Measurements from ENCODE around the gene OR8K1. TPM values are rescaled to one million over a fixed set of nuclear protein-coding genes. Genes with fewer than 3 reads are reported as not detected.

The OR8K1 gene
- total RNA-seq, 2 experiments from 2014 or later = not detected

DNA sequence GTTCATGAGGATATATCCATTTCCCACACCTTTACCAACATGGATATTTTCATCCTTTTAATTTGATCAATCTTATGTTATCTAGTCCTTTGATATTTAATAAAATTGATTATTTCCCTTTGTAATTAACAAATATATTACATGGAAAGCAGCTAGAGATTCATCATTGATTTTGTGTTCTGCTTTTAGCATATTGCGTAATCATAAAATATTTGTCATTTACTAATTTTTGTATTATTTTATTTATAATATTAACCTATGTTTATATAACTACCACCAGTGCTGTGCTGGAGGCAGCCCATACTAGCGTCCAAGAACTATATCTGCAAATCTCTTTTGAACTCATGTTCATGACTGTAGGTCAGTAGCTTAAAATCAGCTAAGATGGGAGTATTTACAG, 34.3 kb downstream of the OR8K1 start:
- DNase-seq = no peak
- Histone ChIP-seq H3K36me3 (ENCODE audit: insufficient read depth, low read length) (no peaks in the 10 kb centered on the region), H3K27me3 (ENCODE audit: control insufficient read depth in 1 of 2, insufficient read depth in 2 of 2, low read length in 2 of 2) (no peaks in the 10 kb centered on the region), H3K27ac (ENCODE audit: low read depth in 1 of 2, low read length in 2 of 2) (no peak overlapping the region), H3K9me3 (ENCODE audit: control insufficient read depth in 1 of 2, insufficient read depth in 1 of 2, low read length in 2 of 2) (peaks cover 0 to 3% of the 10 kb centered on the region in 2 experiments), H3K4me3 (ENCODE audit: low read length) (no peak overlapping the region), H3K4me1 (ENCODE audit: insufficient read depth, low read length) (no peaks in the 10 kb centered on the region)
- TF ChIP-seq, protein P1, sequence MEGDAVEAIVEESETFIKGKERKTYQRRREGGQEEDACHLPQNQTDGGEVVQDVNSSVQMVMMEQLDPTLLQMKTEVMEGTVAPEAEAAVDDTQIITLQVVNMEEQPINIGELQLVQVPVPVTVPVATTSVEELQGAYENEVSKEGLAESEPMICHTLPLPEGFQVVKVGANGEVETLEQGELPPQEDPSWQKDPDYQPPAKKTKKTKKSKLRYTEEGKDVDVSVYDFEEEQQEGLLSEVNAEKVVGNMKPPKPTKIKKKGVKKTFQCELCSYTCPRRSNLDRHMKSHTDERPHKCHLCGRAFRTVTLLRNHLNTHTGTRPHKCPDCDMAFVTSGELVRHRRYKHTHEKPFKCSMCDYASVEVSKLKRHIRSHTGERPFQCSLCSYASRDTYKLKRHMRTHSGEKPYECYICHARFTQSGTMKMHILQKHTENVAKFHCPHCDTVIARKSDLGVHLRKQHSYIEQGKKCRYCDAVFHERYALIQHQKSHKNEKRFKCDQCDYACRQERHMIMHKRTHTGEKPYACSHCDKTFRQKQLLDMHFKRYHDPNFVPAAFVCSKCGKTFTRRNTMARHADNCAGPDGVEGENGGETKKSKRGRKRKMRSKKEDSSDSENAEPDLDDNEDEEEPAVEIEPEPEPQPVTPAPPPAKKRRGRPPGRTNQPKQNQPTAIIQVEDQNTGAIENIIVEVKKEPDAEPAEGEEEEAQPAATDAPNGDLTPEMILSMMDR (IDR thresholded peaks at IDR 0.05) = no peak
- Mint-ChIP-seq H3K4me3 (no peak overlapping the region), H3K9me3 (peaks cover 6% of the 10 kb centered on the region), H3K36me3 (ENCODE audit: low read depth) (no peaks in the 10 kb centered on the region), H3K27ac (no peak overlapping the region), H3K4me1 (ENCODE audit: low read depth) (no peaks in the 10 kb centered on the region), H3K27me3 (no peaks in the 10 kb centered on the region)
- intact Hi-C loops (cut with DNase I, micrococcal nuclease) = no loop called here
- CTCF ChIA-PET = no interaction called here
- POLR2A ChIA-PET = no interaction called here
- no peak for ATAC-seq (ENCODE audit: poor library complexity)

DNA sequence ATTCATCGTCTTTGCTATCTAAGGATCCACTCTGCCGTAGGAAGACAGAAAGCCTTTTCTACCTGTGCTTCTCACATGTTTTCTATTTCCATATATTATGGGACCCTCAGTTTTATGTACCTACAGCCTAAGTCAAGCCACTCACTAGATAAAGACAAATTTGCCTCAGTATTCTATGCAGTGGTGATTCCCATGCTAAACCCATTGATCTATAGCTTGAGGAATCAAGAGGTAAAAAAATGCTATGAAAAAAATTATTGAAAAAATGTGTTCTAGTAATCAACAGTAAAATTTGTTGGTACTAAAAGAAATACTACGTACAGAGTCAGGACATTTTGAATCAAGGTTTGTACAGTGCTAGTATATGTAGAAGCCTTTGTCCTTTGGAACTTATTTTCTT, 48.5 kb downstream of the OR8K1 start:
- no peaks in the 10 kb centered on the region for H3K36me3 Mint-ChIP-seq (ENCODE audit: low read depth)
- no peaks in the 10 kb centered on the region for H3K27me3 ChIP-seq (ENCODE audit: control insufficient read depth in 1 of 2, insufficient read depth in 2 of 2, low read length in 2 of 2)
- no peaks in the 10 kb centered on the region for H3K27me3 Mint-ChIP-seq
- TF ChIP-seq, protein P1 (IDR thresholded peaks at IDR 0.05) = no peak
- no peak overlapping the region for H3K27ac ChIP-seq (ENCODE audit: low read depth in 1 of 2, low read length in 2 of 2)
- DNase-seq (no peak), ATAC-seq (ENCODE audit: poor library complexity) (no peak)
- CTCF ChIA-PET = no interaction called here
- H3K9me3 Mint-ChIP-seq = peaks cover 9% of the 10 kb centered on the region
- no peak overlapping the region for H3K4me3 Mint-ChIP-seq
- H3K4me1 ChIP-seq (ENCODE audit: insufficient read depth, low read length) = no peaks in the 10 kb centered on the region
- H3K4me3 ChIP-seq (ENCODE audit: low read length) = no peak overlapping the region
- H3K36me3 ChIP-seq (ENCODE audit: insufficient read depth, low read length) = no peaks in the 10 kb centered on the region
- no peaks in the 10 kb centered on the region for H3K9me3 ChIP-seq (ENCODE audit: control insufficient read depth in 1 of 2, insufficient read depth in 1 of 2, low read length in 2 of 2)
- no peaks in the 10 kb centered on the region for H3K4me1 Mint-ChIP-seq (ENCODE audit: low read depth)
- no peak overlapping the region for H3K27ac Mint-ChIP-seq
- POLR2A ChIA-PET = no interaction called here
- intact Hi-C loops (cut with DNase I, micrococcal nuclease) = no loop called here

DNA sequence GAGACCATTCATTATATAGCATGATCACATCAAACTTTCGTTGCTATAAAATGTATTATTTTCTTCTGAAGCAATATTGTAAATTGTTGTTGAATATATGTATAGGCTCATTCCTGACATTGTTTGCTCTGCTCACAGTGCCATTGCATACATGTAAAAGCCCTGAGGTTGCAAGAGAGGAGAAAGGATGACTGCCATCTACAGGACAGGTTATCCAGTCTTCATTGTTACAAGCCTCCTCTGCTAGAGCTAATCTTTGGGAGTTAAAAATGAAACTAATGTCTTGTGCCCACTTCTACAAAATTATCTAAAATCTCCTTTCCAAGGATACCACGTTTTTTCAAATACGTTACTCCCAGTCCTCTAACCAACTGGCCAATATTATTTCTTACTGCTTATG, 50.2 kb downstream of the OR8K1 start:
- H3K36me3 Mint-ChIP-seq (ENCODE audit: low read depth) = no peaks in the 10 kb centered on the region
- intact Hi-C loops (cut with DNase I, micrococcal nuclease) = no loop called here
- H3K27me3 Mint-ChIP-seq = no peaks in the 10 kb centered on the region
- peaks cover 0 to 5% of the 10 kb centered on the region in 2 experiments for H3K9me3 ChIP-seq (ENCODE audit: control insufficient read depth in 1 of 2, insufficient read depth in 1 of 2, low read length in 2 of 2)
- ATAC-seq (ENCODE audit: poor library complexity) (no peak), DNase-seq (no peak)
- no peaks in the 10 kb centered on the region for H3K36me3 ChIP-seq (ENCODE audit: insufficient read depth, low read length)
- TF ChIP-seq, protein P1 (IDR thresholded peaks at IDR 0.05) = no peak
- no peaks in the 10 kb centered on the region for H3K4me1 ChIP-seq (ENCODE audit: insufficient read depth, low read length)
- no peaks in the 10 kb centered on the region for H3K27me3 ChIP-seq (ENCODE audit: control insufficient read depth in 1 of 2, insufficient read depth in 2 of 2, low read length in 2 of 2)
- no peak overlapping the region for H3K4me3 ChIP-seq (ENCODE audit: low read length)
- H3K4me3 Mint-ChIP-seq = no peak overlapping the region
- peaks cover 9% of the 10 kb centered on the region for H3K9me3 Mint-ChIP-seq
- H3K27ac Mint-ChIP-seq = no peak overlapping the region
- H3K27ac ChIP-seq (ENCODE audit: low read depth in 1 of 2, low read length in 2 of 2) = no peak overlapping the region
- CTCF ChIA-PET = no interaction called here
- H3K4me1 Mint-ChIP-seq (ENCODE audit: low read depth) = no peaks in the 10 kb centered on the region
- POLR2A ChIA-PET = no interaction called here

Other genes starting within 250 kb of the OR8K1 start
- gene OR8H2, start 242.4 kb upstream of the OR8K1 start, total RNA-seq = not detected
- not detected for gene OR8H3, start 223.7 kb upstream of the OR8K1 start, total RNA-seq
- not detected for gene OR8J3, start 205.8 kb upstream of the OR8K1 start, total RNA-seq
- gene OR8K5, start 185.7 kb upstream of the OR8K1 start, total RNA-seq = not detected
- gene OR5J2, start 169.4 kb upstream of the OR8K1 start, total RNA-seq = not detected
- gene OR5T2, start 111.8 kb upstream of the OR8K1 start, total RNA-seq = not detected
- not detected for gene OR5T3, start 93.8 kb upstream of the OR8K1 start, total RNA-seq
- gene OR5T1, start 71.9 kb upstream of the OR8K1 start, total RNA-seq = not detected
- not detected for gene OR8H1, start 53.8 kb upstream of the OR8K1 start, total RNA-seq
- not detected for gene OR8K3, start 30.9 kb upstream of the OR8K1 start, total RNA-seq
- gene OR8J1, start 8.3 kb downstream of the OR8K1 start, total RNA-seq = not detected
- not detected for gene OR8U1, start 29.6 kb downstream of the OR8K1 start, total RNA-seq
- gene OR5AL1, start 66.7 kb downstream of the OR8K1 start, total RNA-seq = not detected
- not detected for gene OR5M3, start 127.3 kb downstream of the OR8K1 start, total RNA-seq
- gene OR5M8, start 145.3 kb downstream of the OR8K1 start, total RNA-seq = not detected
- not detected for gene OR5M11, start 197.2 kb downstream of the OR8K1 start, total RNA-seq
- not detected for gene OR5M10, start 231.7 kb downstream of the OR8K1 start, total RNA-seq

Measured in CD4-positive, alpha-beta T cell (primary cell).